Mucosa of descending colon (tissue), 3 donors: Measurements from ENCODE around the gene WFDC12. TPM values are rescaled to one million over a fixed set of nuclear protein-coding genes. Genes with fewer than 3 reads are reported as not detected.
A peak's percentile ranks its signal among the peaks of the same experiment; 100 is the strongest.

Source experiments
- ATAC-seq: fragments of 200-7000 bp; cut with Tn5 transposase; one replicate; pipeline ENCODE4 v1.9.1; 2020; ENCODE audit warnings: mild to moderate bottlenecking, moderate library complexity
- DNase-seq, 3 donors: peaks; one replicate each; pipeline ENCODE4 v3.0.0-alpha.2; 2020
- H3K36me3 ChIP-seq: fragments of 200-600 bp; one replicate; pipeline ENCODE4 v1.8.0; 2021; ENCODE audit warnings: low read depth, mild to moderate bottlenecking
- H3K4me1 ChIP-seq: fragments of 200-600 bp; one replicate; pipeline ENCODE4 v1.8.0; 2021; ENCODE audit warnings: low read depth, mild to moderate bottlenecking
- H3K4me3 ChIP-seq: fragments of 200-600 bp; one replicate; pipeline ENCODE4 v1.8.0; 2021; ENCODE audit warnings: mild to moderate bottlenecking
- H3K9me3 ChIP-seq: fragments of 200-600 bp; one replicate; pipeline ENCODE4 v1.8.0; 2021; ENCODE audit warnings: mild to moderate bottlenecking
- intact Hi-C, 2 donors: fragments of 100-400 bp; cut with DNase I in 1 of 2; cut with micrococcal nuclease in 1 of 2; formaldehyde crosslinking; loops; one replicate each; pipeline versions ENCODE4 v1.11.0 to v1.11.1; 2022; cut with DNase I, micrococcal nuclease
- total RNA-seq, 3 donors: library from RNA; stranded (reverse); fragmentation: NEBNext Ultra II Directional in 2 of 3; extraction: Animal tissue kit (Norgen Biotek cat#: 25700) in 2 of 3; gene quantifications; one replicate each; pipeline versions ENCODE4 v1.2.1 to v1.2.4, GENCODE V29; 2021 to 2023
- TF ChIP-seq, protein P1 (sequence below): fragments of 200-600 bp; IDR thresholded peaks from one replicate; pipeline ENCODE4 v1.8.0; 2022; ENCODE audit warnings: antibody characterized with exemption, mild to moderate bottlenecking
- donor health status: DM: no; HTN: no; CAD: no; lungs with moderate emphysema.
- donor health status: DM: no; HTN: no; CAD: no.
- donor health status: DM: no; HTN: yes; CAD: no.

The WFDC12 gene
- total RNA-seq, 3 donors from 2014 or later = not detected

DNA sequence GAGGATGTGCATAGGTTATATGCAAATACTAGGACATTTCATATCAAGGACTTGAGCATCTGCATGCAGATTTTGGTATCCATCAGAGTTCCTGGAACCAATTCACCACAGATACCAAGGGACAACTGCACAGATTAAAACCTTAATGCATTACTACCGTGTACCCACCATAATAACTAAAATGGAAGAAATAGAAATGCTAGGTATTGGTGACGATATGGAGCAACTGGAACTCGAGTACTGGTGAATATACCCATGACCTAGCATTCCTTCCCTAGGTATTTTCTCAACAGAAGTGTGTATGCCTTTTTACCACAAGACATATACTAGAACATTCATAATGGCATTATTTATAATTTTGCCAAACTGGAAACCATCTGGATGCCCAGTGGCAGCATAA is 41.8 kb downstream of the WFDC12 start:
- ATAC-seq = no peak
- TF ChIP-seq, protein P1, sequence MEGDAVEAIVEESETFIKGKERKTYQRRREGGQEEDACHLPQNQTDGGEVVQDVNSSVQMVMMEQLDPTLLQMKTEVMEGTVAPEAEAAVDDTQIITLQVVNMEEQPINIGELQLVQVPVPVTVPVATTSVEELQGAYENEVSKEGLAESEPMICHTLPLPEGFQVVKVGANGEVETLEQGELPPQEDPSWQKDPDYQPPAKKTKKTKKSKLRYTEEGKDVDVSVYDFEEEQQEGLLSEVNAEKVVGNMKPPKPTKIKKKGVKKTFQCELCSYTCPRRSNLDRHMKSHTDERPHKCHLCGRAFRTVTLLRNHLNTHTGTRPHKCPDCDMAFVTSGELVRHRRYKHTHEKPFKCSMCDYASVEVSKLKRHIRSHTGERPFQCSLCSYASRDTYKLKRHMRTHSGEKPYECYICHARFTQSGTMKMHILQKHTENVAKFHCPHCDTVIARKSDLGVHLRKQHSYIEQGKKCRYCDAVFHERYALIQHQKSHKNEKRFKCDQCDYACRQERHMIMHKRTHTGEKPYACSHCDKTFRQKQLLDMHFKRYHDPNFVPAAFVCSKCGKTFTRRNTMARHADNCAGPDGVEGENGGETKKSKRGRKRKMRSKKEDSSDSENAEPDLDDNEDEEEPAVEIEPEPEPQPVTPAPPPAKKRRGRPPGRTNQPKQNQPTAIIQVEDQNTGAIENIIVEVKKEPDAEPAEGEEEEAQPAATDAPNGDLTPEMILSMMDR = no peak
- H3K36me3 ChIP-seq = no peaks in the 10 kb centered on the region
- H3K4me3 ChIP-seq = no peak overlapping the region
- no peaks in the 10 kb centered on the region for H3K4me1 ChIP-seq
- peaks cover 10% of the 10 kb centered on the region for H3K9me3 ChIP-seq
- DNase-seq = no peak
- intact Hi-C loops = no loop called here

DNA sequence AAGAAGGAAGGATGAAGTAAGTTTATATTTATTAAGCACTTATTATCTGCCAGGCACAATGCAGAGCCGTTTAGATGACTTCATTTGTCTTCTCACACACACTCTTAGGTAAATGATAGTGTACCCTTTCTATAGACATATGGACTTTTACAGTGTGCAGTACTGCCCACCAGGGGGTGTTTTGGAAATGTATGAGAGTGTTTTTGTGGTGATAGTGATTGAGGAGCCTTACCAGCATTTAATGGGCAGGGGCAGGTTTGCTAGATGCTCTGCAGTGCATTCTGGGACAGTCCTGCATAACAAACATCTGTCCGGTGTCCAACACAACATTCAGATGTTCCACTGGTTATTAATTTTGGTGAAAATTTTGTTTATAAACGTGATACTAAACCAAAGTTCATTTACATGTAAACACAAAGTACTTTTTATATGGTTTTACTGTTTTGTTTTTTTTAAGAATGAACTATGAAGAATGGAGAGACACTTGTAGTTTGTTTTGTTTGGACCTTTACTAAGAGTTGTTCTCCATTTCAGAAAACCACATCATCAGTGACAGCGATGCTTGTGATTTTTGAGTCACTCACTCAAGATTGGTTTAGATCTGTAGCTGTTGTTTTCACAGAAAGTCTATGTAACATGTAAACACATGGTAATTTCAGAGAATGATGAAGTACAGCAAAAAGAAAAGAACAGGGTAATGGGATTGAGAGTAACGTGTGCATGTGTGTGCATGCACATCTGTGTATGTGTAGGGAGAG is 43.2 kb downstream of the WFDC12 start:
- Histone ChIP-seq H3K9me3 (peaks cover 10% of the 10 kb centered on the region), H3K4me1 (no peaks in the 10 kb centered on the region), H3K4me3 (no peak overlapping the region), H3K36me3 (peaks cover 4% of the 10 kb centered on the region)
- TF ChIP-seq, protein P1 = no peak
- intact Hi-C loops = no loop called here
- DNase-seq (peak in 1 of 3 donors; percentile 15), ATAC-seq (no peak)

DNA sequence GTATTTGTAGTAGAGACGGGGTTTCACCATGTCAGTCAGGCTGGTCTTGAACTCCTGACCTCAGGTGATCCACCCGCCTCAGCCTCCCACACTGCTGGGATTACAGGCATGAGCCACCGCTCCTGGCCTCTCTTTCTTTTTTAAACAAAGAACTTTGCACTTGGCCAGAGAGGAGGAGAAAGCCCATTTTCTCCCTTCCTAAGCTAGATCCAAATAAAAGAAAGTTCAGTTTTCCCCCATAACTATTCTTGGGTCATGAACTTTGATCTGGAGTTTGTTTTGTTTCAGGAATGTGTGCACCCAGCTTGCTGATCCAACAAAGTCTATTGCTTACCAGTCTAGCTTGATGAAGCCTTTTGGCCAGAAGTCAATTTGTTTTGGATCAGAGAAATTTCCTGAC is 46.7 kb downstream of the WFDC12 start:
- peaks cover 15% of the 10 kb centered on the region for H3K36me3 ChIP-seq
- no peak for ATAC-seq
- intact Hi-C loops = no loop called here

More for the DNA sequence above, 46.7 kb downstream of the WFDC12 start:
- Histone ChIP-seq H3K9me3 (peaks cover 5% of the 10 kb centered on the region), H3K4me1 (no peaks in the 10 kb centered on the region), H3K4me3 (no peak overlapping the region)
- DNase-seq = no peak
- TF ChIP-seq, protein P1 = no peak

Other genes starting within 250 kb of the WFDC12 start
- 100 to 1,000 TPM; 196 to 265 (median 251) TPM for gene YWHAB, start 238.8 kb downstream of the WFDC12 start, total RNA-seq
- gene PABPC1L, start 214.4 kb downstream of the WFDC12 start, total RNA-seq = 10 to 100 TPM; 13.3 to 21.6 (median 18.7) TPM
- gene TOMM34, start 164.1 kb downstream of the WFDC12 start, total RNA-seq = 10 to 100 TPM; 10.9 to 15.4 (median 13.3) TPM
- gene STK4, start 158.0 kb downstream of the WFDC12 start, total RNA-seq = 10 to 100 TPM; 34.2 to 42.0 (median 36.6) TPM
- under 1 TPM in 2 of 3 donors, not detected in 1; 0.09 to 0.17 TPM for gene KCNS1, start 23.3 kb downstream of the WFDC12 start, total RNA-seq
- not detected for gene WFDC5, start 9.3 kb downstream of the WFDC12 start, total RNA-seq
- gene PI3, start 50.4 kb upstream of the WFDC12 start, total RNA-seq = 100 to 1,000 TPM in 2 of 3 donors, 10 to 100 TPM in 1; 86.8 to 399 (median 294) TPM
- not detected for gene SEMG1, start 82.6 kb upstream of the WFDC12 start, total RNA-seq
- gene SEMG2, start 96.9 kb upstream of the WFDC12 start, total RNA-seq = not detected
- gene SLPI, start 130.1 kb upstream of the WFDC12 start, total RNA-seq = 100 to 1,000 TPM in 1 of 3 donors, 10 to 100 TPM in 2; 29.9 to 132 (median 43.3) TPM
- gene RBPJL, start 182.4 kb upstream of the WFDC12 start, total RNA-seq = not detected
- under 1 TPM in 2 of 3 donors, not detected in 1; 0.17 to 0.22 TPM for gene MATN4, start 183.8 kb upstream of the WFDC12 start, total RNA-seq
- 100 to 1,000 TPM; 114 to 145 (median 122) TPM for gene SDC4, start 224.0 kb upstream of the WFDC12 start, total RNA-seq
- gene SYS1, start 238.7 kb upstream of the WFDC12 start, total RNA-seq = 10 to 100 TPM; 37.2 to 41.7 (median 39.9) TPM